Fibroblast of upper back skin (primary cell): ENCODE results near the gene DHDH.

Experiments used
- DNase-seq: peaks from one replicate; pipeline ENCODE4 v3.0.0-alpha.2; 2013

DHDH gene

GRCh38 chr19:48953141-48953540 is 19.6 kb downstream of the DHDH start:
- no peak for DNase-seq

DNA sequence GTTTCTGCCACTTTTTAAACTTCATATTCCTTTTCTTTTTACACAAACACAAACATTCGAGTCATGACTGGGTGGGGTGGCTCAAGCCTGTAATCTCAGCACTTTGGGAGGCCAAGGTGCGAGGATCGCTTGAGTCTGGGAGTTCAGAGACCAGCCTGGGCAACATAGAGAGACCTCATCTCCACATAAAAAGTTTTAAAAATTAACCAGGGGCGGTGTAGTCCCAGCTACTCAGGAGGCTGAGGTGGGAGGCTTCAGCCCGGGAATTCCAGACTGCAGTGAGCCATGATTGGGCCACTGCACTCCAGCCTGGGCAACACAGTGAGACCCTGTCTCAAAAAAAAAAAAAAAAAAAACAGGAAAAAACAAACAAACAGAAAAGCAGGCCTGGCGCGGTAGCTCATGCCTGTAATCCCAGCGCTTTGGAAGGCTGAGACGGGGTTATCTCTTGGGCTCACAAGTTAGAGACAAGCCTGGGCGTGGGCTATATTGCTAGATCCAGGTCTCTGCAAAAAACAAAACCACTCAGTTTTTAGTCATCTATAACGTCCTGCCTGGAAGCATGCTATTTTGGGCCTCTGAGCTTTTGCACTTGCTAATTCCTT is 20.6 kb downstream of the DHDH start:
- DNase-seq: no peak

GRCh38 chr19:48954595-48955307 is 21.3 kb downstream of the DHDH start, which contains the start of gene BAX:
BAX (plus strand) TSS chr19:48954875; CDS start chr19:48954929, 54 bp downstream.
- DNase-seq: peak; percentile 96

- DNase-seq: no peak
Observed at GRCh38 chr19:48955308-48955958, 21.9 kb downstream of the DHDH start.

- DNase-seq: no peak
Observed at GRCh38 chr19:48958006-48958405, 24.5 kb downstream of the DHDH start.

DNA sequence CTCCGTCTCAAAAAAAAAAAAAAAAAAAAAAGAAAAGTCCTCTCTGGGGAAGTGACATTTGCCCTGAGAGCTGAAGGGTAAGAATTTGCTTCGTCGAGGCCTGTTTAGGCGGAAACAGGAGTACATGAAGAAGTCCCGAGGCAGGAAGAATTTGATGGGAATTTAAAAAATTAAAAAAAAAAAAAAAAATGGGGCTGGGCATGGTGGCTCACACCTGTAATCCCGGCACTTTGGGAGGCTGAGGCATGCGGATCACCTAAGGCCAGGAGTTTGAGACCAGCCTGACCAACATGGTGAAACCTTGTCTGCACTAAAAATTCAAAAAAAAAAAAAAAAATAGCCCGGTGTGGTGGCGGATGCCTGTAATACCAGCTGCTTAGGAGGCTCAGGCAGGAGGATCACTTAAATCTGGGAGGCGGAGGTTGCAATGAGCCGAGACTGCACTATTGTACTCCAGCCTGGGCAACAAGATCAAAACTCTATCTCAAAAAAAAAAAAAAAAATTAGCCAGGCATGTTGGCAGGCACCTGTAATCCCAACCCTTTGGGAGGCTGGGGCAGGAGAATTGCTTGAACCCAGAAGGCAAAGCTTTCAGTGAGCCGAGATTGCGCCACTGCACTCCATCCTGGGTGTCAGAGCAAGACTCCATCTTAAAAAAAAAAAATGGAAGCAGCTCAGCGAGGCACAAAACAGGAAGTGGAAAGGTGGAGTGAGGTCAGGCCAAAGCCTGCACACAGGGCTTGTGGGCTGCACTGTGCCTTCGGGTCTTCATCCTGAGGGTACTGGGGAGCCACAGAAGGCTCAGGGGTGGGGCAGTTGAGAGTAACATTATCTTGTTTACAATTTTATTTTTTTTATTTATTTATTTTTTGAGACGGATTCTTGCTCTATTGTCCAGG is 26.1 kb downstream of the DHDH start:
- DNase-seq: no peak

DNA sequence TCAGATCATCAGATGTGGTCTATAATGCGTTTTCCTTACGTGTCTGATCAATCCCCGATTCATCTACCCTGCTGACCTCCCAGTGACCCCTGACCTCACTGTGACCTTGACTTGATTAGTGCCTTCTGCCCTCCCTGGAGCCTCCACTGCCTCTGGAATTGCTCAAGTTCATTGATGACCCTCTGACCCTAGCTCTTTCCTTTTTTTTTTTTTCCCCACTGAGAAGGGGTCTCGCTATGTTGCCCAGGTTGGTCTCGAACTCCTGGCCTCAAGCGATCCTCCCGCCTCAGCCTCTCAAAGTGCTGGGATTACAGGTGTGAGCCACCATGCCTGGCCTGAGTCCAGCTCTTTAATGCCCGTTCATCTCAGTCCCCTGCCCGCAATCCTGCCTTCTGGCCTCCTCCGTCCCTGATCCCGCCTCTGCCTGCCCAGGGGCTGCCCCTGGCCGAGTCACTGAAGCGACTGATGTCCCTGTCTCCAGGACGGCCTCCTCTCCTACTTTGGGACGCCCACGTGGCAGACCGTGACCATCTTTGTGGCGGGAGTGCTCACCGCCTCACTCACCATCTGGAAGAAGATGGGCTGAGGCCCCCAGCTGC is 27.7 kb downstream of the DHDH start:
- no peak for DNase-seq

GRCh38 chr19:48961673-48962028 is 28.2 kb downstream of the DHDH start:
- DNase-seq: no peak

GRCh38 chr19:48962029-48962848 is 28.7 kb downstream of the DHDH start:
- no peak for DNase-seq

- no peak for DNase-seq
Observed at GRCh38 chr19:48962849-48963165, 29.3 kb downstream of the DHDH start.

- peak; percentile 79 for DNase-seq
Observed at GRCh38 chr19:48963371-48964204, 30.1 kb downstream of the DHDH start.

GRCh38 chr19:48964205-48965039 is 30.9 kb downstream of the DHDH start:
- DNase-seq: peak; percentile 68

- DNase-seq: peak; percentile 97
Observed at GRCh38 chr19:48965040-48965805, 31.7 kb downstream of the DHDH start, which contains the start of gene FTL. FTL (plus strand) TSS chr19:48965309; CDS start chr19:48965508, 199 bp downstream.

DNA sequence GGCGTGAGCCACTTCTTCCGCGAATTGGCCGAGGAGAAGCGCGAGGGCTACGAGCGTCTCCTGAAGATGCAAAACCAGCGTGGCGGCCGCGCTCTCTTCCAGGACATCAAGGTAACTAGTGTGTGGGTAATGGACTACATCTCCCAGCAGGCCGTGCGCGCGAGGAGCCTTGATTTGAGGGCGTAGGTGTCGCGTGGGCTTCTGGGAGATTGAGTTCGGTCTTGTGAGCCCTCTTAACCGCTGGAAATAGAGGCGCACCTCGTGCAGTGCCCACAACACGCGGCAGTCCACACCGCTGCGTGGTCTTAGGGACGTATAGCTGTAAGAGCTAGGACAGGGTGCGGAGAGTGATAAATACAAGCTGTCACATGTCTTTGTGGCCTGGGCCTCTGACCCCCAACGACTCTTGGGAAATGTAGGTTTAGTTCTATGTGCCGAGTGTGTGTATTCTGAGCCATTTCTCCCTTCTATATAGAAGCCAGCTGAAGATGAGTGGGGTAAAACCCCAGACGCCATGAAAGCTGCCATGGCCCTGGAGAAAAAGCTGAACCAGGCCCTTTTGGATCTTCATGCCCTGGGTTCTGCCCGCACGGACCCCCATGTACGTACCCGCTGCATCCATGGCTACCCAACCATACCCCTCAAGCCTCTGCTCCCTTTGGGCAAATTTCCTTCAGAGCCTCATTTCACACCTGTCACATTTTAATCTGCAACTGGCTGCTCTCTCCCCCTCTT is 32.5 kb downstream of the DHDH start:
- peak; percentile 73 for DNase-seq

DNA sequence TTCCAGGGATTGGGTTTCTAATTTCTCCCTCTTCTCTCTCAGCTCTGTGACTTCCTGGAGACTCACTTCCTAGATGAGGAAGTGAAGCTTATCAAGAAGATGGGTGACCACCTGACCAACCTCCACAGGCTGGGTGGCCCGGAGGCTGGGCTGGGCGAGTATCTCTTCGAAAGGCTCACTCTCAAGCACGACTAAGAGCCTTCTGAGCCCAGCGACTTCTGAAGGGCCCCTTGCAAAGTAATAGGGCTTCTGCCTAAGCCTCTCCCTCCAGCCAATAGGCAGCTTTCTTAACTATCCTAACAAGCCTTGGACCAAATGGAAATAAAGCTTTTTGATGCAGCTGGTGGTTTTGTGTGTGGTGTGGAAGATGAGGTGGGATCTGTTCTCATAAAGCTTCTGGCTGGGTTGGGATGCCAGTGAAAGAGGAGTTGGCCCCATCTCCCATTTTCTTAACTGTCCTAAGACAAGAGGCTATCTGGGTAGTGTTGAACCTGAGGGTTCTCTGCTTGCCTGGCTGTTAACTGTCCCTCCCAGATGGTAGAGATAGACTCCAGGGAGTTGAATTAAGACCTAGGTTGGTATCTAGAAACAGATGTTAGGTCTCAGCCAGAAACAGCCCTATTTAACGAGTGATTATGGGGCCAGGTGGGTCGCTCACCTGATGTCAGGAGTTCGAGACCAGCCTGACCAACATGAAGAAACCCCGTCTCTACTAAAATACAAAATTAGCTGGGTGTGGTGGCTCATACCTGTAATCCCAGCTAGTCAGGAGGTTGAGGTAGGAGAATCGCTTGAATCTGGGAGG is 33.2 kb downstream of the DHDH start:
- DNase-seq: no peak

DNA sequence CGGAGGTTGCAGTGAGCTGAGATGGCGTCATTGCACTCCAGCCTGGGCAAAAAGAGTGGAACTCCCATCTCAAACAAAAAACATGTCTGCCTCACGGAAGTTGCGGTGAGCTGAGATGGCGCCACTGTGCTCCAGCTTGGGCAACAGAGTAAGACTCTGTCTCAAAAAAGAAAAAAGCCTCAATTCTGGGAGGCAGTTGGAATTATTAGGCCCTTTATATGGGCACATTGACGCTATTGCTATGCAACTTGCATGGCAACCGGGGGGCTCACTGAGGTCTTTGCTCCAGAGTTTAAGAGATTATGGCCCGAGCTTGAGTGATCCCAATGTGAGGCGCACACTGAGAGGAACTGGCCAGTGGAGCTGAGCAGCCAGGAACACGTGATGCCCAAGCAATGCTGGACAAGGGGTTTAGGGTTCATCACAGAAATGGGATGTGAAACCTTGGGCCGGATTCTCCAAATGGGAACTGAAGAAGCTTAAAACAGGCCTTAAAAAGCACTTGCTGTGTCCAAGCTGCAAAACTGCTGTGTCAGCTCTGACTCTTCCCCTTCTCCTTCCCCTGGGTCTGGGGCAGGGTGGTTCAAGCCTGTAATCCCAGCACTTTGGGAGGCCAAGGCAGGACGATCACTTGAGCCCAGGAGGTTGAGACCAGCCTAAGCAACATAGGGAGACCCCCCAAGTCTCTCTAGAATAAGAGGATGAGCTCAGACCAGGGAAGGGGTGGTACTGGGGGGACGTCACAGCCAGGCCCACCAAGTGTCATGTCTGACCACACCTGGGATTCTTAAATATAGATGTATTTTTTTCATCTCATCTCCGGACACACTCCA is 34.1 kb downstream of the DHDH start:
- peak; percentile 52 for DNase-seq
